Activated T-cell treated with anti-CD3 and anti-CD28 coated beads for 4 hours (primary cell): Measurements from ENCODE around the gene TRIM26.
"Not testable (repeated sequence)": the region's sequence is repeated elsewhere in the genome, so short reads cannot be mapped to it uniquely, and the experiment has no call there.

Source experiments
- DNase-seq: peaks from one replicate; pipeline ENCODE4 v3.0.0-alpha.2; 2020

TRIM26 gene

GRCh38 chr6:30151580-30151979 is 61.6 kb downstream of the TRIM26 start:
- DNase-seq, result no peak

DNA sequence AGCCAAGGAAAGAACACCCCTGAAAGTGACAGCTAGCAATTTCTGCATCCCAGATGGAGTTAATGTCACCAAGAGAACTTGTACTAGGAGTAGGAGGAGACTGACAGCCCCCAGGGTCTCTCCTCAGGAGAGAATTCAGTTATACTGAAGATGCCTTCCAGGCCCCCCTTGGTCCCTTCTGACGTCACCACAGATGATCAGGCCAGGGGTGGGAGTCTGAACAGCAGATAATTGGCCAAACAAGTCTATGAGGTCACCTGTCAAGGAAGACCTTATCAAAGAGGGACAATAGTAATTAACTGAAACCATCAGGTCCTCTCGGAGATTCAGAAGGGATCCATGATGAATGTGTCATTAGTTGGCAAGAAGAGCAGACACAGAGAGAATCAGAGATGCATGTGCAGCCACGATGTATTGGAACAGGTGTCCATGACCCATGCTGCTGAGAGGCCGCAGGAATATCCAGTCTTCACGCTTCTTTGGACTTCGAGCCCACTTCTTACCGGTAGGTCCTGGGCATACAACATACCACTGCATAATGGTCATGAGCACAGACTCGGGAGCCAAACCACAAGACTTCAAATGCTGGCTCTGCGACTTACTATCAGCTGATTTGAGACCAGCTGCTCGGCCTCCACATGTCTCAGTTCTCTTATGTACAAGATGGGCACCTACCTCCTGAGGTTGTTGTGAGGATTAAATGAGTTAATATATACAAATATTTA is 62.4 kb downstream of the TRIM26 start:
- no peak for DNase-seq

GRCh38 chr6:30149858-30150550 is 63.2 kb downstream of the TRIM26 start:
- no peak for DNase-seq

DNA sequence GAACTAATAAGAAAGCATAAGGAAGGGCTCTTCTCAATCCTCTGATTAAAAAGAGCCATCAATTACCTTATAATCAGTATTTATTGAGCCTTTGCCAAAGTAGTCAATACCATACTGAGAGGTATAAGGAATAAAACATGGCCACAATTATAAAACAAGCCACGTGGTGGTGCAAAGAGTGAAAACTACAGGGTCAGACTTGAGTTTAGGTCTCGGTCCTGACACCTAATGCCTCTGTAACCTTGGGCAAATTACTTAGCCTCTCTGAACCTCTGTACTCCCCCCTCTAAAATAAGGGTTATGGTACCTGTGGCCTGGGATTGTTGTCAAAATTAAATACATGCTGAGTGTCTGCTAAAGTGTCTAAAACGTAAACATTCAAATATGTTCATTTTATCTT is 64.0 kb downstream of the TRIM26 start:
- DNase-seq, result no peak

DNA sequence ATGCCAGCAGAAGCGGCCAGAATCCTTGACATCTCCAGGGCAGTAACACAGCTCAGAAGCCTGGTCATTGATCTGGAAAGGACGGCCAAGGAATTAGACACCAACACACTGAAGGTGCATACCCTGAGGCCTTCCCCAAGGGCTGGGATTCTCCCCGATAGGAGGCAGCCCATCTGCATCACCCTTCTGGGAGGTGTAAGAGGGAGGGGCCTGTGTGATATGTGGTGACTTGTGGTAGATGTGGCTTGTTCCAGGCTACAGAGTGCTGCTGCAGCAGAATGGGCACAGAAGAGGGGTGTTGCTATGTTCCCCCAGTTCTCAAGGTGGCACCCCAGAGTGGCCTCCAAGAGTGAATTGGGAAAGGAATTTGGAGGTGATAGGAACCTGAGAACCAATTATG is 66.1 kb downstream of the TRIM26 start:
- DNase-seq, result no peak

DNA sequence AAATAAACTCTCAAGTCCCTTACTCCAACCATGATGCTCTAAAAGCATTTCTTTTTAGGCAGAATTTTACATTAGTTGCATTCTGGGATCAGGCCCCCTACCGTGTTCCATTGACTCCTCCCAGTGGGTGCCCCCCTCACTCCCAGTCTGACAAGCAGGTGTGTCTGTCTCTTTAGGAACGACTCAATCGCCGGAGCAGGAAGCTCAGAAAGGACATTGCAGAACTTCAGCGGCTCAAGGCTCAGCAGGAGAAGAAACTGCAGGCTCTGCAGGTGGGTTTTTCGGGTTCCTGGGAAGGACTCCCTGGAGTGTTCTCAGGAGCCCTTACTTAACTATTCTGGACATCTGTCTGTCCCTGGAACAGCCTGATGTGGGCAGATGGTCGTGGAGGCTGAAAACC is 67.4 kb downstream of the TRIM26 start:
- DNase-seq, result no peak

- DNase-seq, result no peak
Measured at GRCh38 chr6:30144811-30145210, 68.4 kb downstream of the TRIM26 start.

DNA sequence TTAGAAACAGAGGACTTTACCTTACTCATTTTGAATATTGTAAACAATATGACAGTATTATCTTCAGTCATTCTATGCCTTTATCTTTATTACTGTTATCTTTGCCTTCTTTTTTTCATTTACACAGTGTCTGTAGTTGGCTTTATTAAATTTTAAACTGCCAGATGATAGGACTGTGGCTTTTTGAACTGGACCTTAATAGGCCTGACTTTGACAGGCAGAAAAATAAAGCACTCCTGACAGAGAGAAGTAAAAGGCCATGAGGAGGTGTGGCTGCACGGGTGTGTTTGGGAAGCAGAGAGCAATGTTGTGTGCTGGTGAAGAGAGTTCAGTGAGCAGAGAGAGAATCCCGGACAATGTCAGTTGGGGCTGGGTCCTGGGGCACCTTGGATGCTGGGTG is 69.4 kb downstream of the TRIM26 start:
- DNase-seq, result no peak

GRCh38 chr6:30142665-30143064 is 70.5 kb downstream of the TRIM26 start:
- DNase-seq, result no peak

DNA sequence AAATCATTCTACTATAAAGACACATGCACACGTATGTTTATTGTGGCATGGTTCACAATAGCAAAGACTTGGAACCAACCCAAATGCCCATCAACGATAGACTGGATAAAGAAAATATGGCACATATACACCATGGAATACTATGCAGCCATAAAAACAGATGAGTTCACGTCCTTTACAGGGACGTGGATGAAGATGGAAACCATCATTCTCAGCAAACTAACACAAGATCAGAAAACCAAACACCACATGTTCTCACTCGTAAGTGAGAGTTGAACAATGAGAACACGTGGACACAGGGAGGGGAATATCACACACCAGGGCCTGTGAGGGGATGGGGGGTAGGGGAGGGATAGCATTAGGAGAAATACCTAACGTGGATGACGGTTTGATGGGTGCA is 73.0 kb downstream of the TRIM26 start:
- not testable (repeated sequence) for DNase-seq

DNA sequence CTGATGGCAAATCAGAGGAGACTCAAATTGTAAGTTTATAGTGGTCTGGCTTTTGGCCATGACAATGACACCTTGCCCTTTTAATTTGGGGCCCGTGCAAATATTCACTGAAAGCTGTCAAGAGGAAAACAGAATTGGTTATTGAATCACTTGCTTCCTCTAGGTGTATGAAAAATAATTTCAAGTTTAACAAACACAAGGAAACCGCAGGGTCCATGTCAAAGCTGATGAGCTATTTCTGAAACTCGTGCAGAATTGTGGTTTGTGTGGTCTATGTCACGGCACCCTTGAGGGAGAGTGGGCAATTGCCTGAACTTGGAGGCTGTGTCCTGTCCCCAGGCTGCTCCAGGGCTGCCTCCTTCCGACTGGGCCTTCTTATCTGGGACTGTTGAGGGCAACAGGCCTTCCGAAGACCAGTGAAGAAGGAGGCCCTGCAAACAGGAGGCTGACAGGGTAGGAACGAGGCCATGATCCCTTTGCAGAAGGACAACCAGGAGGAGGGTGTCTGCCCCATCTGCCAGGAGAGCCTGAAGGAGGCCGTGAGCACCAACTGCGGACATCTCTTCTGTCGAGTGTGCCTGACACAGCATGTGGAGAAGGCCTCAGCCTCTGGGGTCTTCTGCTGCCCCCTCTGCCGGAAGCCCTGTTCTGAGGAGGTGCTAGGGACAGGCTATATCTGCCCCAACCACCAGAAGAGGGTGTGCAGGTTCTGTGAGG is 76.5 kb downstream of the TRIM26 start:
- no peak for DNase-seq

DNA sequence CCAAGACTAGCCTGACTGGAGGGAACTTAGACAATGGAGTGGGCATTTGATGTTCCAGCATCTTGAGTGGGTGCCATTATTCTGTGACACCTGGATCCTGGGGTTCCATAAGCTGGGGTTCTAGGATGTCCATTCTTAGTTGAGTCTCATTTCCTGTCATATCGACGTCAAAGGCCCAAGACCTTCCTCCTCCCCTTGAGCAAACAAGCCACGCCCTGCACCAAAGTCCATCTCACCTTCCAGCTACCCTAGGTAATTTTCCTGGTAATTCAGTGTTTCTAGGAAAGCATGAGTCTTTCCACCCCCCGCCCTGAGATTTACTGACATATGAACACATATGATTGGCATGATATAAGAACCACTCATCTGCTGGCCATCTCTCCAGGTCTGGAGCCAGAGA is 77.4 kb downstream of the TRIM26 start, which contains the start of gene TRIM40:
TSS of gene TRIM40 (plus strand) at position 384 of the 400 bp plus-strand sequence. CDS start 897 bp downstream, outside the sequence.
- DNase-seq, result no peak

GRCh38 chr6:30135147-30135546 is 78.1 kb downstream of the TRIM26 start:
- DNase-seq, result no peak
